ENCODE data around the gene KCNK15. TPM values are rescaled to one million over a fixed set of nuclear protein-coding genes. Genes with fewer than 3 reads are reported as not detected.

Gene KCNK15
- total RNA-seq, 1 experiment from 2014 or later, result 0.33 TPM

DNA sequence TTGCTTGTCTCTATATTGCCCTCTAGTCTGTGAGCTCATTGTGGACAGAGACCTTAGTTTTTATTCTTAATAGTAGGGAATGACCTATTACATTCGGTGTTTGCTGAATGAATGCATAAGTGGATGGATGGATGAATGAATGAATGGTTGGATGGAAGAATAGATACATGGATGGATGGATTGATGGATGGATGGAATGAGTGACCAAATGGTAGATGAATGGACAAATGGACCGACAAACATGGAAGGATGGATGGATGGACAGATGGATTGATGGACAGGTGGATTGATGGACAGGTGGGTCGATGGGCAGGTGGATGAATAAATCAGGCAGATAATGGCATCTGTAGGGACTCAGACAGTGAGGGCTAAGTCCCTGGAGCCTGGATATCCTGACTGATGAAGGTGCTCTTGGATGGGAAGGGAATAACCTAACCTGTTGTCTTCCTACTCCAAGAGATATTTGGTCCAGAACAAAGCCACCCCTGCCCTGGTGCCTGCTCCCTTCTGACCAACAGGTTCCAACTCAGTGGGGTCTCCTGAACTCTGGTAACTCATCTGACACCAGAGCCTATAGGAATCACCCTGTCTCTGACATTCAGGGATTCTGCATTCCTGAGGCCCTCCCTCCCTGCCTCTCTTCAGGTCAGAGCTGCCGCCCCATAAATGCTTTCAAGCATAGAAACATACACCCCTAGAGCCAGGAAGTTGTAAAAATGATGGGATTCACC is 40.1 kb upstream of the KCNK15 start:
- no peaks in the 10 kb centered on the region for H3K9me3 ChIP-seq (ENCODE audit: control insufficient read depth, low read depth, low read length)
- H3K4ac ChIP-seq (ENCODE audit: low read depth, low read length), result no peak overlapping the region
- H2BK12ac ChIP-seq (ENCODE audit: insufficient read length, low read depth, low read length), result no peak overlapping the region
- no peaks in the 10 kb centered on the region for H4K20me1 ChIP-seq (ENCODE audit: control insufficient read depth, insufficient read depth, insufficient read length)
- no peak overlapping the region for H3K14ac ChIP-seq (ENCODE audit: insufficient read depth, low read length)
- no peak for TF ChIP-seq CTCF (conservative IDR thresholded peaks at IDR 0.05)
- no peak overlapping the region for H4K5ac ChIP-seq (ENCODE audit: insufficient read length, low read depth, low read length)
- no peak overlapping the region for H2BK15ac ChIP-seq (ENCODE audit: low read depth, low read length)
- H4K91ac ChIP-seq (ENCODE audit: insufficient read length, low read depth, low read length), result no peak overlapping the region
- H4K8ac ChIP-seq (replicated peaks; ENCODE audit: insufficient read length, low read depth, low read length), result no peak overlapping the region
- H3K4me2 ChIP-seq (ENCODE audit: insufficient read depth, insufficient read length, low read length), result no peak overlapping the region
- H3K4me1 ChIP-seq (ENCODE audit: insufficient read depth, low read length), result peaks cover 6% of the 10 kb centered on the region; the same call in 1 of the 2 replicates
- no peak overlapping the region for H2BK20ac ChIP-seq (ENCODE audit: low read depth, low read length, poor library complexity, severe bottlenecking)
- no peak overlapping the region for H3T11ph ChIP-seq (ENCODE audit: low read length)
- H3K9me3 Mint-ChIP-seq, result no peaks in the 10 kb centered on the region
- H3K27ac Mint-ChIP-seq, result no peak overlapping the region
- H3K4me3 Mint-ChIP-seq, result no peak overlapping the region
- H3K56ac ChIP-seq (ENCODE audit: insufficient read length, low read depth, low read length), result no peak overlapping the region
- no peaks in the 10 kb centered on the region for H3K23me2 ChIP-seq (ENCODE audit: insufficient read length, low read depth, low read length, poor library complexity, severe bottlenecking)
- H3K27ac ChIP-seq (ENCODE audit: insufficient read length, low read depth, low read length), result no peak overlapping the region
- H3K79me2 ChIP-seq (ENCODE audit: insufficient read depth, low read length), result no peaks in the 10 kb centered on the region
- peaks cover 3% of the 10 kb centered on the region; the same call in 1 of the 2 replicates for H3K27me3 Mint-ChIP-seq (ENCODE audit: low read depth)
- H3K27me3 ChIP-seq (ENCODE audit: insufficient read depth, low read length), result no peaks in the 10 kb centered on the region
- H3K36me3 Mint-ChIP-seq (ENCODE audit: insufficient read depth in 1 of 3, low read depth in 3 of 3), result no peaks in the 10 kb centered on the region; a peak in 1 of 7 replicates
- H3K23ac ChIP-seq (ENCODE audit: insufficient read length, low read depth, low read length), result no peak overlapping the region
- no peak overlapping the region for H2BK120ac ChIP-seq (ENCODE audit: low read depth, low read length, poor library complexity, severe bottlenecking)
- WGBS (ENCODE audit: extremely low coverage, insufficient read length, low lambda C conversion rate), result no CpG with 5 or more reads among the region's 4 CpGs
- no peak for DNase-seq
- no peak overlapping the region for H3K18ac ChIP-seq (ENCODE audit: insufficient read length, low read depth, low read length)
- no peak overlapping the region for H2BK5ac ChIP-seq (ENCODE audit: insufficient read length, low read length)
- H2AFZ ChIP-seq (ENCODE audit: low read length), result no peak overlapping the region
- peaks cover 14 to 27% of the 10 kb centered on the region in 2 experiments for H3K4me1 Mint-ChIP-seq
- H2AK5ac ChIP-seq (ENCODE audit: insufficient read length, low read length), result no peak overlapping the region
- no peaks in the 10 kb centered on the region for H3K79me1 ChIP-seq (ENCODE audit: insufficient read depth, low read depth, low read length, poor library complexity, severe bottlenecking)
- H3K9ac ChIP-seq (ENCODE audit: extremely low read depth, insufficient read length, low read length), result no peak overlapping the region
